ENCODE data around the gene ZNF740. TPM values are rescaled to one million over a fixed set of nuclear protein-coding genes. Genes with fewer than 3 reads are reported as not detected.
A peak's percentile ranks its signal among the peaks of the same experiment; 100 is the strongest.

The ZNF740 gene
- total RNA-seq, 1 donor from 2014 or later, result 38.4 TPM

- H4K20me1 ChIP-seq (ENCODE audit: low read depth), result no peaks in the 10 kb centered on the region
- peak overlapping the region; percentile 51 for H3K4me3 ChIP-seq
- DNase-seq (ENCODE audit: low spot score), result peak; percentile 94
- no peaks in the 10 kb centered on the region for H3K9me3 ChIP-seq (ENCODE audit: low read depth)
- H3K27me3 ChIP-seq, result peaks cover 16% of the 10 kb centered on the region
- Mint-ChIP-seq H3K4me1 (peaks cover 65% of the 10 kb centered on the region), H3K27me3 (ENCODE audit: insufficient read depth, low read depth) (peaks cover 33% of the 10 kb centered on the region), H3K36me3 (no peaks in the 10 kb centered on the region), H3K4me3 (peak overlapping the region; percentile 91), H3K27ac (peak overlapping the region; percentile 15), H3K9me3 (no peaks in the 10 kb centered on the region)
- TF ChIP-seq EZH2 (IDR thresholded peaks at IDR 0.05) (no peak), CTCF (IDR thresholded peaks at IDR 0.05) (peak; percentile 56), EZH2phosphoT487 (IDR thresholded peaks at IDR 0.05) (no peak)
- no peak overlapping the region for H3K9ac ChIP-seq
- peaks cover 73% of the 10 kb centered on the region for H3K4me1 ChIP-seq
- peaks cover 81% of the 10 kb centered on the region for H3F3A ChIP-seq (ENCODE audit: low read depth)
- H3K4me2 ChIP-seq, result peak overlapping the region; percentile 77
- peak overlapping the region; percentile 87 for H3K27ac ChIP-seq
- peaks cover 34% of the 10 kb centered on the region for H3K79me2 ChIP-seq (ENCODE audit: low read depth)
- peak overlapping the region; percentile 40 for H2AFZ ChIP-seq (replicated peaks)
- H3K36me3 ChIP-seq, result no peaks in the 10 kb centered on the region
Observed at GRCh38 chr12:53221203-53222080, 40.9 kb downstream of the ZNF740 start.

DNA sequence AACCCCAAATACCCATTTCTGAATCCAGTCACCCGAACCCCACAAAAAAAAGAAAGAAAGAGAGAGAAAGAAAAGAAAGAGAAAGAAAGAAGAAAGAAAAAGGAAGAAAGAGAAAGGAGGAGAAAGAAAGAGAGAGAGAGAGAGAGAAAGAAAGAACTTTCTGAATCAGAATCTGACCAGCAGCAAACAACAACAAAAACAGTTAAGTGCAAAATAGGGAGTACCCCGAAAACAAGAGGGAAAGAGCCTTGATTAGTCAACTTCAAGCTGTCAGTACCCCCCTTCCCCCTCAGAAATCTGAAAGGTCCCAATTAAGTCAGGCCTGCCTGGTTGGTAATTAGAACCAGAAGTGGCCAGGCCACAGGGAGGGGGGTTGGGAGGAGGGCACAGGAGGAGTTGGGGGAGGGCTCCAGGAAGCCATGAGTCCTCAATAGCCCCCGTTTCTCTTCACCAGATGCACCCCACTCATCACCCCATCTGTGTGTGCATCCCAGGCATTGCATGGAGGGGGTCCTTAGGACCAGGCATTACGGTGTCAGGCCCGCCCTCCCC, 41.7 kb downstream of the ZNF740 start:
- Histone ChIP-seq H4K20me1 (ENCODE audit: low read depth) (no peaks in the 10 kb centered on the region), H3K4me1 (peaks cover 65% of the 10 kb centered on the region), H3K9me3 (ENCODE audit: low read depth) (no peaks in the 10 kb centered on the region), H3K79me2 (ENCODE audit: low read depth) (peaks cover 26% of the 10 kb centered on the region), H3K36me3 (no peaks in the 10 kb centered on the region), H3K9ac (no peak overlapping the region), H3K4me2 (peak overlapping the region; percentile 77), H2AFZ (replicated peaks) (no peak overlapping the region), H3K4me3 (peak overlapping the region; percentile 51), H3K27me3 (peaks cover 16% of the 10 kb centered on the region), H3K27ac (peak overlapping the region; percentile 16), H3F3A (ENCODE audit: low read depth) (peaks cover 79% of the 10 kb centered on the region)
- H3K9me3 Mint-ChIP-seq, result no peaks in the 10 kb centered on the region
- H3K4me1 Mint-ChIP-seq, result peaks cover 61% of the 10 kb centered on the region
- peak; percentile 40 for DNase-seq (ENCODE audit: low spot score)
- no peak overlapping the region for H3K27ac Mint-ChIP-seq
- H3K36me3 Mint-ChIP-seq, result peaks cover 2% of the 10 kb centered on the region
- TF ChIP-seq CTCF (IDR thresholded peaks at IDR 0.05) (no peak), EZH2 (IDR thresholded peaks at IDR 0.05) (no peak), EZH2phosphoT487 (IDR thresholded peaks at IDR 0.05) (no peak)
- peaks cover 31% of the 10 kb centered on the region for H3K27me3 Mint-ChIP-seq (ENCODE audit: insufficient read depth, low read depth)
- peak overlapping the region; percentile 77 for H3K4me3 Mint-ChIP-seq

GRCh38 chr12:53222806-53223261, 42.3 kb downstream of the ZNF740 start:
- peak overlapping the region; percentile 77 for H3K4me2 ChIP-seq
- no peaks in the 10 kb centered on the region for H3K9me3 ChIP-seq (ENCODE audit: low read depth)
- no peak overlapping the region for H3K27ac Mint-ChIP-seq
- H3K27ac ChIP-seq, result no peak overlapping the region
- no peak overlapping the region for H3K4me3 ChIP-seq
- peaks cover 2% of the 10 kb centered on the region for H3K36me3 Mint-ChIP-seq
- peaks cover 76% of the 10 kb centered on the region for H3F3A ChIP-seq (ENCODE audit: low read depth)
- no peak for DNase-seq (ENCODE audit: low spot score)
- H3K9me3 Mint-ChIP-seq, result no peaks in the 10 kb centered on the region
- H3K79me2 ChIP-seq (ENCODE audit: low read depth), result peaks cover 20% of the 10 kb centered on the region
- peaks cover 16% of the 10 kb centered on the region for H3K27me3 ChIP-seq
- no peak overlapping the region for H3K9ac ChIP-seq
- no peaks in the 10 kb centered on the region for H3K36me3 ChIP-seq
- H4K20me1 ChIP-seq (ENCODE audit: low read depth), result no peaks in the 10 kb centered on the region
- TF ChIP-seq CTCF (IDR thresholded peaks at IDR 0.05) (no peak), EZH2phosphoT487 (IDR thresholded peaks at IDR 0.05) (no peak)
- no peak overlapping the region for H2AFZ ChIP-seq (replicated peaks)
- H3K4me1 ChIP-seq, result peaks cover 59% of the 10 kb centered on the region
- peaks cover 28% of the 10 kb centered on the region for H3K27me3 Mint-ChIP-seq (ENCODE audit: insufficient read depth, low read depth)
- peaks cover 56% of the 10 kb centered on the region for H3K4me1 Mint-ChIP-seq
- peak overlapping the region; percentile 77 for H3K4me3 Mint-ChIP-seq
